SIG-M5 (cell line): ENCODE data around the gene IRF3.
A peak's percentile ranks its signal among the peaks of the same experiment; 100 is the strongest.

Experiments used
- DNase-seq: peaks from one replicate; lab custom pipeline; 2025; lab: John Stamatoyannopoulos, UW

Gene IRF3

DNA sequence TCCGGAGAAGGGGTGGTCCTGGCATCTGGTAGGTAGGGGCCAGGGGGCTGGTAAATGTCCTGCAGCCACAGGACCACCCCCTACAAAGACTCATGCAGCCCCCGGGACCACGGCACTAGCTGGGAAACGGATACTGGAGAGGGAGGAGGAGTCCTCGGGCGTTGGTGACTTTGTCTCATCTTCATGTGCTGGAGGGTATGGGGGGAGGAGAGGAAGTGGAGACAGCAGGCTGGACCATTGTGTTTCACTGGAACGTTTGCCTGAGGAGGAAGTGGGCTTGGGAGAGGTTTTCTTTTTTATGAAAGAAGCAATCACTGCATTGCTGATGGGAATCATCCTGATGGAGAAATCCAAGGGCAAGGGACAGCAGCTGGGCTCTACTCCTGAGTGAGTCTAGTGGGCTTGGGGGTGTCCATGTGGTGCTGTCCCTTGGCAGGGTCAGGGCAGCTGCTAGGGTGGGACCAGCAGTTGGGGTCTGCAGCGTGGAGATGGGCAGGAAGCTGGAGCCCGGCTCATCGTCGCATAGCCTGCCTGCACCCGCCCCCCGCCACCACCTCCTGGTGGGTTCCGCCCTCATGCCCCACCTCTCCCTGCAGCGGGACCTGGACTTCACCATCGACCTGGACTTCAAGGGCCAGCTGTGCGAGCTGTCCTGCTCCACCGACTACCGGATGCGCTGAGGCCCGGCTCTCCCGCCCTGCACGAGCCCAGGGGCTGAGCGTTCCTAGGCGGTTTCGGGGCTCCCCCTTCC lies 22.1 kb upstream of the IRF3 start:
- no peak for DNase-seq

DNA sequence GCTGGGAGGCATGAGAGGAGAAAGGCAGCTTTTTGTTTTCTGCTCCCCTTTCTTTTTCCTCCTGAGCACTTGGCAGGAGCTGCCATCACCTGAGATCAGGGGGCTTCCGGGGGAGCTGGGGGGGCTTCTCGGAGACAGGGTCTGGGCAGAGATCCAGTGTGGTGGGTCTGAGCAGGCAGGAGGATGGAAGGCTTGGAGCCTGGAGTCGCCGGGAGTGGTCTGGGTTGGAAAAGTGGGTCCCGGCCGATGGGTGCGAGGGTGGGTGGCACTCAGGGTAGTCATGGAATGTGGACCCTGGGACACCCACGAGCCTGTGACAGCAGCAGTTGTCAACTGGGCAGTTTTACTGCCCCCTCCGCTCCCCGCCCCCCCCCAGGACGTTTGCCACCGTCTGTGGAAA lies 21.5 kb upstream of the IRF3 start:
- DNase-seq, result no peak

DNA sequence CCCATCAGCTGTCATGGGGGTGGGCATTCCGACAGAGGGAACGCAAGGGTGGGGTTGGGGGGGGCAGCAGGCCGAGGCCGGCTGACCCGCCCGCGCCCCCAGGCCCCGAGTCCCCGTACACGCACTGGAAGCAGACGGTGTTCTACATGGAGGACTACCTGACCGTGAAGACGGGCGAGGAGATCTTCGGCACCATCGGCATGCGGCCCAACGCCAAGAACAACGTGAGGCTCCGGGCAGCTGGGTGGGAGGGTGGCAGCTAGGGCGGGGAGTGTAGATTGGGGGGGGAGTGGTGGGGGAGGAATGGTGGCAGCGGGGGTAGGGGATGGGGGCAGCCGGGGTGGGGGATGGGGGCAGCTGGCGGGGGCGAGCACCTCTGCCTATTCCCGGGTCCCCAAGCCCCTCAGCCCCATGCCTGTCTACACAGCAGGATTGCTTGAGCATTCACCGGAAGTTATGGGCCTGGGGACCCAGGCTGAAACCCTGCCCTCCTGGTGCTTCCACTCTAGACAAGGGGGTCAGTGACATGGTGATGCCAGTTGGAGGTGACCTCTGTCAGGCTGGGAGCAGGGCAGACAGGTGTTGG lies 20.9 kb upstream of the IRF3 start:
- DNase-seq, result no peak

GRCh38 chr19:49685845-49686332 lies 20.2 kb upstream of the IRF3 start:
- DNase-seq, result no peak

DNA sequence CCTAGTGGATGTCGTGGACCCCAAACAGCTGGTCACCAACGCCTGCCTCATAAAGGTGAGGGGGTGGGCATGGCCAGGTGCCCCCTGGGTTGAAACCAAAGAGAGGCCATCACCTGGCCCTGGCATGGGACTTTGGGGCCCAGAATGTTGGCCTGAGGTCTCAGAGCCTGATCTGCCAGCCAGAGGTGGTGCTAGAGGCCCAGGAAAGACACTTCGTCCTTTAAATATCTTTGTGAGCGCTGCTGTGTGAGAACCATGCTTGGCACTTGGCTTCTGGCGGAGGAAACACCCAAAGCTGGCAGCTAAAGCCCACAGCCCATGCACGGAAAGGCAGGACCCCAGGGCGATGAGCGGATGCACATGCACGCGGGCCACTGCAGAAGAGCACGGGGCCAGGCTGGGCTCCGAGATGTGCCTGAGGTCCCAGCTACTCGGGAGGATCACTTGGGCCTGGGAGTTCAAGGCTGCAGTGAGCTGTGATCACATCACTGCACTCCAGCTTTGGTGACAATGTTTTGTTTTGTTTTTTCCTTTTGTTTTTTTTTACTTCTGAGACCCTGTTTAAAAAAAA lies 19.4 kb upstream of the IRF3 start:
- DNase-seq, result no peak

- DNase-seq, result no peak
These were observed 18.8 kb upstream of the IRF3 start for GRCh38 chr19:49684251-49684982.

GRCh38 chr19:49683814-49684250 lies 18.2 kb upstream of the IRF3 start:
- no peak for DNase-seq

DNA sequence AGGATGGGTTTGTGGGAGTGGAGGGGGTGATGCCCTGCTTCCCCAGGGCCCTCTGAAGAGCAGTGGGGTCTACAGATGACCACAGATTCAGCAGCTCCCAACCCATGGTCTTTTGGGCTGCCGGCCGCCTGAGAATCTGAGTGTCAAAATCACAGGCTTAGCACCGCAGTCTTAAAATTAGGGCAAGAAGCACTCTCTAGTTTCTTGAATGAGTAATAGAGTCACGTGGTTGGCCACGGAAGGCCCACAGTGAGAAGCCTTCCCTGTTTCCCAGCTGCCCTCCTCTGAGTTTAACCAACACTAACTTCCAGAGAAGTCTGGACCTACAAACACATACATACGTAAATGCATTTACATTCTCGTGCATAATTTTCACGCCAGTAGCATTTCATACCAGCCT lies 16.6 kb upstream of the IRF3 start:
- DNase-seq, result no peak

GRCh38 chr19:49681830-49682229 lies 16.2 kb upstream of the IRF3 start:
- no peak for DNase-seq

DNA sequence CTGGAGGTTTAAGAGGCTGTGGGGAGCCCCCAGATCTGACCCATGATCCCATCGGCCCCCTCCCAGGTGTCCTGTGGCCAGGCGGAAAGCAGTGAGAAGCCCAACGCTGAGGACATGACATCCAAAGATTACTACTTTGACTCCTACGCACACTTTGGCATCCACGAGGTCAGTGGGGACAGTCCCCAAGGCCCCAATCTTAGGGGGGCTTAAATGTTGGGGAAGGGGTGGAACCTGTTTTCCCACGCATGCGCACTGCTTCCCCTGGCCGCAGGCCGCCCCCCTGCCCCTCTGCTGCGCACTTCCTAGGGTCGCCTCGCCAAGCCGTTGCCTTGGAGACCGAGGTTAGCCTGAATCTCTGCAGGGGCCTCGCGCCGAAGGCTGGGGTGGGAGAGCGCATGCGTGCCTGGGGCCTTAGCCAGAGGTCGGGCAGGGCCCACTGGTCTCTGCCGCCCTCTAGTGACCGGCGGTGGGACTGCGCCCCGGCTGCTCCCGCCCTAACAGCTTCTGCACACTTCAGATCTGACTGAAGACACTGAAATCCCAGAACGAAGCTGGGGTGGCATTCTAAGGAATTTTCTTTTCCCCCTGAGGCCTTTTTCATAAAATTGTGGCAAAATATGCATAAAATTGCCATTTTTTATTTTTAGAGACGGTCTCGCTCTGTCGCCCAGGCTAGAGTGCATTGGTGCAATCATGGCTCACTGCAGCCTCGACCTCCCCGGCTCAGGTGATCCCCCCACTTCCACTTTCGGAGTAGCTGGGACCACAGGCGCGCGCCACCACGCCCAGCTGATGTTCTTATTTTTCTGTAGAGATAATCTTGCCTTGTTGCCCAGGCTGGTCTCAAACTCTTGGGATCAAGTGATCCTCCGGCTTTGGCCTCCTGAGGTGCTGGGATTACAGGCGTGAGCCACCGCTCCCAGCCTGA lies 15.0 kb upstream of the IRF3 start:
- DNase-seq, result no peak

- no peak for DNase-seq
These were observed 14.2 kb upstream of the IRF3 start for GRCh38 chr19:49679771-49680413.

DNA sequence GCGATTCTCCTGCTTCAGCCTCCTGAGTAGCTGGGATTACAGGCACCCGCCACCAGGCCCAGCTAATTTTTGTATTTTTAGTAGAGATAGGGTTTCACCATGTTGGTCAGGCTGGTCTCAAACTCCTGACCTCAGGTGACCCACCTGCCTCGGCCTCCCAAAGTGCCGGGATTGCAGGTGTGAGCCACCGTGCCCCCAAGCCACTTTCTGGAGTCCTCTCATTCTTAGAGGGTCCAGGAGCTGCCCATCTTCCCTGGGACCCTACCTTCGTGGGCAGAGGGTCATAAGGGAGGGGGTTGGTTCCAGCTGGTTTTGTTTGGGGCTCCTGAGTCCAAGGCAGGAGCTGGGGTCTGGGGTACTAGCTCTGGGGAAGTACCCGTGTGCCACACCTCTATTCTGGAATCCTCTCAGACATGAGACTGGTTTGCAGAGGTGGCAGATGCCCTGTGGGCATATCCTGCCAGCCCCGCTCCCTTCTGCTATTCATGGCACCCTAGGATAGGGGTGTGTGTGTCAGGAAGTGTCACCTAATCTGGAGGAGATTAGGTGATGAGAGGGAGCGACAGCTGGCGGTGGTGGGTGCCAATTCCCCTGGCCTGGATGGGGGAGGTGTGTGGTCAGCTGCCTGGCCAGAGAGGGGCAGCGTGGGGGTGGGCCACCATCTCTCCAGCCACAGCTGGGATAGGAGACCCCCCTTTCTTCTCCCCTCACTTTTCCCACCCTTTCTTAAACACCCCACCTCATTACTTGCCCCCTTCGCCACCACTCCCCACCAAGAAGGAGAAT lies 13.5 kb upstream of the IRF3 start:
- DNase-seq, result no peak

GRCh38 chr19:49677901-49678674 lies 12.4 kb upstream of the IRF3 start:
- DNase-seq, result no peak

- DNase-seq, result no peak
These were observed 11.7 kb upstream of the IRF3 start, which contains the start of gene PRMT1 for GRCh38 chr19:49677231-49677900. PRMT1 (plus strand) TSS chr19:49677271; CDS start chr19:49677281, 10 bp downstream.

- peak; percentile 95 for DNase-seq
These were observed 11.2 kb upstream of the IRF3 start for GRCh38 chr19:49676784-49677230.

DNA sequence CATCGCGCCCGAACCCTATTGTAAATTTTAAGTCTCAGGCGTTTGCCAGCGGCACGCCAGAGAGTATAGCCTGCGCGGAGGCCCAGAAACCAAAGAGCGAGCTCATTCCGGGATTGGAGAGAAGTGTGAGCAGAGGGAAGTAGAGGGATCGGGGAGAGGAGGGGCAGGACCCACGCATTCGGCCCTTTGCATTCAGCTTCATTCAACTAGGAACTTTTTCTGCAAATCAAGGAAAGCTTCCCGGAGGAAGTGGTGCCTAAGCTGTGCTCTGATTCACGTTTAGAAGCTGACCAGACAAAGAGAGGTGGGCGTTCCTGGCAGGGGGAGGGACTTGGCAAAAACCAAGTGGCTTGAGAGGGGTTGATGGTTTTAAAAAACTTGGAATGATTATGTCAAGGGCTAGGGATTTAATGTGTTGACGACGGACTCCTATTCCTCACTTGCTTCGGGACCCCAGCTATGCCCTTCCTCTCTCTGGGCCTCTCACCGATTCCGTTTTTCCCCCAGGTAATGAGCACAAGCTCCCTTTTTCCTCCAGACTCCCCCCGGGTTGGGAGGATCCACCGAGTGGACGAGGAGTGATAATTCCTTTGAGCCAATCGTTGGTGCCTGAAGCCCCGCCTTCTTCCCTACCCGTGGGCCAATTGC lies 10.6 kb upstream of the IRF3 start:
- no peak for DNase-seq

GRCh38 chr19:49672131-49672919 lies 6.7 kb upstream of the IRF3 start:
- DNase-seq, result no peak
